HG03097 (cell line): Measurements from ENCODE around the gene KANSL3.

ENCODE experiments used
- ATAC-seq: cut with Tn5 transposase; IDR thresholded peaks from one replicate; pipeline ENCODE4 v1.9.1; 2021; ENCODE audit not compliant: unreplicated experiment, low FRiP score

Gene KANSL3

GRCh38 chr2:96616128-96616527 lies 22.0 kb downstream of the KANSL3 start:
- ATAC-seq: no peak

GRCh38 chr2:96608469-96609455 lies 29.4 kb downstream of the KANSL3 start:
- no peak for ATAC-seq

DNA sequence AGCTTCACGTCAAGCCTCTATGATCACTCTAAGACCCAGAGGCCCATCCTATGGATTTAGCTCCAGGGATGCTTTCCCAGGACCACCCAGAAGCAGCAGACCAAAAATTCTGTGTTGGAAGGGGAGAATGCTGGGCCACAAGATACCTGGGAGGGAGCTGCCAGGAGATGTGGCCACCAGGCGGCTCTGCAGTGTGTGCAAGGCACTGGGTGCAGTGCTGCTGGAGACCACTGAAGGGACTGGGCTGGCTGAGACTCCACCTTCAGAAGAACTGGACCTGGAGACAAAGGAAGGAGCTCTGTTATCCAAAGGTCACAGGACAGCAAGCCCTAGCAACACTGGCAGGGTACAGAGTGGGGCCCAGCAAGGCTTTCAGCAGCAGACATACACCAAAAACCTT lies 34.0 kb downstream of the KANSL3 start:
- ATAC-seq: no peak

GRCh38 chr2:96602330-96602823 lies 35.7 kb downstream of the KANSL3 start:
- ATAC-seq: no peak

GRCh38 chr2:96601382-96602292 lies 36.5 kb downstream of the KANSL3 start:
- no peak for ATAC-seq

DNA sequence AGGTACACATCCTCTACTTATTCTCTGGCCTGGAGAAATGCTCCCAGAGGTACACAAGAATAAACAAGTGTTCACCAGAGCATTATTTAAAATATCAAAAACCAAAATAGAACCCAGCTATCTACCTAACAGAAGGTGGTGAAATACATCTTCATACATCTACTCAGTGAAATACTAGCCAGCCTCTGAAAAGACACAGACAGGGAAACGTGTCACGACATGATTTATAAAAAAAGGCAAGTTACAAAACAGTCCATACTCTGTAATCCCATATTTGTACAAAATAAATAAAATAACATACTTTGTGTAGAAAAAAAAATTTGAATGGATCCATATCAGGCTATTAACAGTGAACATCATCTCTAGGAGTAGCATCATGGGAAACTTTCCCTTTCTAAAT lies 38.2 kb downstream of the KANSL3 start:
- ATAC-seq: no peak

DNA sequence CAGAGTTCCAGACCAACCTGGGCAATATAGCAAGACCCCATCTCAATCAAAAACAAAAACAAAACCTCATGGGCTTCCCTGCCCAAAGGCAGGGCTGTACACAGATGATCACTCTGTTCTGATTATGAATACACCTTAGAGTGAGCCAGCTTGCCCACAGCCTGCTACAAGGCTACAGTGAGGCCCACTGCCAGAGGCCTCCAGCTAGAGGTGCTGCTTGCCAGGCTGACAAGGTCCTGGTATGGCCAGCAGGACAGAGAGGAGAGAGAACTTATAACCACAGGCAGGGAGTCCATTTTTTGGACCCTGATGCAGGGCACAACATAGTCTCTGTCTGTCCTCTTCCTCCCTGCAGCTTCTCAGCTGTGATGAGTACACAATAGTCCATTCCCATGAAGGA lies 41.5 kb downstream of the KANSL3 start:
- no peak for ATAC-seq

DNA sequence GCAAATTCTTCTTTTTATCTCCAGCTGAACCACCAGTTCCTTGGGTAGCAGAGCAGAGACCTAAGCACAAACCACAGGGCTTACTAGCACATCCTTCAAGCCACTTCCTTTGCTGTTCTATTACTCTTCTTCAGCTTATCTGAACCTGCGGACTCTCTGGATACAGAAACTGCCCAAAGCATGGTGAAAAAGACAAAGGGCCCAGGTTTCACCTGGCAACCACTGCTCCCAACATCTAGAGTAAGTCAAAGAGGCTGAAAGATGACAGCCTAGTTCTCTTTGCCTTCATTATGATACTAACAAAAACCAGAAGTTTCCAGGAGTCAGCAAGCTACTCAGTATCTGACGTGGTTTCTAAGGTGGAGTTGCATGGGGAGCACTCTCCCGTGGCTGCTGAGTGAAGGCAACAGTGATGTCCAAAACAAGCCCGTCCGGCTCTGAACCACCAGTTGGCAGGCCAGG lies 43.4 kb downstream of the KANSL3 start:
- no peak for ATAC-seq

GRCh38 chr2:96594282-96594681 lies 43.8 kb downstream of the KANSL3 start:
- ATAC-seq: no peak

- no peak for ATAC-seq
These were observed 46.6 kb downstream of the KANSL3 start for GRCh38 chr2:96591494-96591893.

DNA sequence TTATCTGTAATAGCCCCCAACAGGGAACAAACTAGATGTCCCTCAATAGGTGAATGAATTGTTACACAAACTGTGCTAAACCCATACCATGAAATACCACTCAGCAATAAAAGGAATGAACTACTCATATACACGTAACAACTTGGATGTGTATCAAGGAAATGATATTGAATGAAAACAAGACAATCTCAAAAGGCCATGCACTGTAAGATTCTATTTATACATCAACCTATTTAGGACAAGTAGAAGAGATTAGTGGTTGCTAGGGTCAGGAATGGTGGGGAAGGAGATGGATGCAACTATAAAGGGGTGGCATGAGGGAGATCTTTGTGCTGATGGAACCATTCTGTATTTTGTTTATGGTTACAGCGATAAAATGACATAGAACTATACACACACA lies 47.1 kb downstream of the KANSL3 start:
- no peak for ATAC-seq

DNA sequence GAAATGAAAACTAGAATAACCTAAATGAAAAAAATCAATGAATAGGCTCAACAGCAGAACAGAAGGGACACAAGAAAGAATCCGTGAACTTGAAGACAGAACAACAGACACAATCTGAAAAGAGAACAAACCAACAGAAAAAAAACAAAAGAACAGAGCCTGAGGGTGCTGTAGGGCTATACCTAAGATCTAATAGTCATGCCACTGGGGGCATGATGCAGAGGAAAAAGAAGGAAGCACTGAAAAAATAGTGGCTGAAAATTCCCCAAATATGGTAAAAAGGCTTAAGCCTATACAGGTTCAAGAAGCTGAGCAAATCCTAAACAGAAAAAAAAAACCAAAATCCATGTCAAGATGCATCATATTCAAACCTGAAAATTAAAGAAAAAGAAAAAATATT lies 50.3 kb downstream of the KANSL3 start:
- no peak for ATAC-seq

GRCh38 chr2:96584017-96584416 lies 54.1 kb downstream of the KANSL3 start:
- ATAC-seq: no peak

- ATAC-seq: no peak
These were observed 57.3 kb downstream of the KANSL3 start for GRCh38 chr2:96580771-96581170.

DNA sequence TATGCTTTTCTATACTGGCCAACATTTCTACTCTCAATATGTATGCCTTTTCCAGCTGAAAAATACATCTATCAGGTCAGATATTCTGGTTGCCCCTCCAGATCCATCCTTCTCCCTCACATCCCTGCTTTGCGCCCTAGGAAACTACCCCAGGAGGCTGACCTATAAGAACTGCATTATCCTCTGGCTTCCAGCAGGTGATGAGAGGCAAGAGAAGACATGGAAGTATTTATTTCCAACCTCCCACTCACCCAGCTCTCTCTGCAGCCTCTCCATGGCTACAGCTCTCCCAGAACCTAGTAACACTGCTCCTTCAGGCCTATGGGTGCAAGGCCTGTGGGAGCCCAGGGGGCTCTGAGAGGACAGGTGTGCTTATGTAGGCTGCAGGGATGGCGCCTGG lies 58.7 kb downstream of the KANSL3 start:
- ATAC-seq: no peak

DNA sequence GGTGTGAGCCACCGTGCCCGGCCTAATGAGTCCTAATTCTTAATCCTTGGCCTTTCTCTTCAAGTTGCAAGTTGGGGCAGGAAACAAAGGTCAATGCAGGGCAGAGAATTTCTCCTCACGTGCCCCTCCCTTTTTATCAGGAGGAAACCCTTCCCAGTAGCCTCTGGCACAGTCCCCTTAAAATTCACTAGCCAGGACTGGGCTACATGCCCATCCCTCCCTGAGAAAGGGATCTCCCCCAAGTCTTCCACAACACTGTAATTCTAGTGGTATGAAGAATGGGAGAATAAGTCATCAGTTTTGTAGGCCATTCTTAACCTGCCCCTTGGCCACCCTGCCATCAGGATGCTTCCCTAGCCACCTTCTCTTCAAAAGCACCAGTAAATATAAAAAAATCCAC lies 59.4 kb downstream of the KANSL3 start:
- no peak for ATAC-seq

DNA sequence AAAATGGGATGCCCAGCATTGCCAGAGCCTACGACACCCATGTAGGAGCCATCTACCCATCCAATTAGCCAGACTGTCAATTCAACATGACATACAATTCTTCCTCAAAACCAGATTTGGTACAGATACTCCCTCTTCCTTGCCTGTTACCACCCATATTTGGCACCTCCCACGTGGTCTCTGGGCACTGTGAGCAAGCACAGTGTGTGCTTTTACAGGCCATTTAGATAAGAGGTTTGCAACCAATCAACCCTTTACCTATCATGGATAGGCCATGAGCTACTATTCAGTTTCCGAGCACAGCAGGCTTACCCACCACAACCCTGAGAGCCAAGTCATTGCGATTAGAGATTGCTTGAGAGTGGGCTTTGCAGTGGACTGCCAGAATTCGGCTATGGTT lies 60.6 kb downstream of the KANSL3 start:
- ATAC-seq: no peak

GRCh38 chr2:96575785-96576456 lies 62.2 kb downstream of the KANSL3 start:
- no peak for ATAC-seq

GRCh38 chr2:96574364-96574763 lies 63.7 kb downstream of the KANSL3 start:
- no peak for ATAC-seq

DNA sequence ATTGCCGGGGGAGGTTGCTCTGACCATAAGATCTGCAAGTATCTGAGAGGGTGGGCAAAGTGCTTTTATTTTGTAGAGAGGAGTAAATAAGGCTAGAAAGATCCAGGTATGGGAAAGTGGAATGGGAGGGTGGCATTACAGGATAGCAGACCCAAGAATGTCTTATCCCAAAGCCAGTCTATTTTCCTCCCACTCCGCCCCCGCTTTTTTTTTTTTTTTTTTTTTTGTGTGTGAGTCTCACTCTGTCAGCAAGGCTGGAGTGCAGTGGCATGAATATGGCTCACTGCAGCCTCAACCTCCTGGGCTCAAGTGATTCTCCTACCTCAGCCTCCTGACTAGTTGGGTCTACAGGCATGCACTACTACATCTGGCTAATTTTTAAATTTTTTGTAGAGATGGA lies 70.0 kb downstream of the KANSL3 start:
- no peak for ATAC-seq

GRCh38 chr2:96565111-96565510 lies 73.0 kb downstream of the KANSL3 start:
- no peak for ATAC-seq
